NOMO-1 treated with dmso at 0.1 percent for 144 hours (cell line): Measurements from ENCODE around the gene SLC6A4.

Source experiments
- DNase-seq: peaks from one replicate; lab custom pipeline; 2025; ENCODE audit not compliant: unreplicated experiment; lab: John Stamatoyannopoulos, UW

SLC6A4 gene

DNA sequence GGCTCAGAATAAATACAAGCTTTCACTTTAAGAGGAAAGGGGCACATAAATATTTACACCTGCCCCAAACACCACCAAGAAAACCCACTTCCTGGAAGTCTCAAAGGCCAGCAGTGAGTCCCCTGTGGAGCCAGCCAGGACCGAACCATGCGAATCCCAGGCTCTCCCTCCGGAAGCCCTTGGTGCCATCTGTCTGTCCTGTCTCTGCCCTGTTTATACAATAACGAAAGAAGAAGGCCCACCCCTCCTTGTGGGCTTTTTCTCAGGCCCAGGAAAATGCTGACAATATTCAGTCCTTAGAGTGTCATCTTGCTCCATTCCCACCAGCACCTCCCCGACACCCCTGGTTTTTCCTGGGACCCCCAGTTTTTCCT lies 3.6 kb upstream of the SLC6A4 start:
- DNase-seq = no peak

DNA sequence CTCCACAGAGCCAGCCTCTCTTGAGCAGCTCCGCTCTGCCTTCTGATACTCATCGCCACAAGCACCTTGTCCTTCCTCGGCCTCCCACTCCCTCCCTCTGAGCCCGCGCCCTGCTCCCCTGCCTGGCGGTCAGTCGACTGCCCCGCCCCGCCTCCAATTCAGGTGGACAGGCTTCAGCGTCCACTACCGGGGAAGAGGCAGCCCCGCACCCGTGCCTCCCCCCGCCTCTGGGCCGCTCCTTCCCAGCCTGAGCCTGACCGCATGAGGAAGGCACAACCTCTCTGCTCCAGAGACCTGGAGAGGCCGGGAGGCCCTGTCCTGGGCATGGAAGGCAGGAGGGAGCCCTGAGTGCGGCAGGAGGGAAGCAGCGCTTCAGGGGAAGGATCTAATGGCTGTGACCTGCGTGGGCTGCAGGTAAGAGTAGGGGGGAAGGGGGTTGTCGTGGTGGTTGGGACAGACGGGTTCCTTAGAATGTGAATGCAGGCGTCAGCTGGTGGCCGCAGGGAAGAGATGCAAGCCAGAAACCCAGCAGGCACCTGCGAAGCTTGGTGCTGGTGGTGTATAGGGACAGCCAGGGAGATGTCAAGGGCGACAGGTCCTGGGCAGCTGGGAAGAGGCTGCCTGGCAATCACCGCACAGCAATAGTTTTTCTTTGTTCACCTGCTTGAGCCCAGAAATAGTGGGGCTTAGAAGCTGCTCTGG lies 3.0 kb upstream of the SLC6A4 start:
- DNase-seq = no peak

DNA sequence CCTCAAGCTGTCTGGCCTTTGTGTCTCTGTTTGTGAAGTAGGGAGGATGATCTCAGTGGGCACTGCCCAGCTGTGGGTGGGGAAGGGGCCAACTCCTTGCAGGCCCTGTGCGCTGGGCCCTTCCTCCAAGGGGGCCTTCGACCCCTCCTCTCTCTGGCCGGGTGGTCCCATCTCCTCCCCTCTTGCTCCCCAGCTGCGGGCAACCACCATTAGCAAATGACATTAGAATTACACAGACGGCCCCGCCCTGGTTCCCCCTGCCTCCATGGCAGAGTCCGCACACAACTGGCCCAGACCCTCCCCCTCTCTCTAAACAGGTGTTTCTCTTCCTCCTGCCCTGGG lies 2.5 kb upstream of the SLC6A4 start:
- no peak for DNase-seq

DNA sequence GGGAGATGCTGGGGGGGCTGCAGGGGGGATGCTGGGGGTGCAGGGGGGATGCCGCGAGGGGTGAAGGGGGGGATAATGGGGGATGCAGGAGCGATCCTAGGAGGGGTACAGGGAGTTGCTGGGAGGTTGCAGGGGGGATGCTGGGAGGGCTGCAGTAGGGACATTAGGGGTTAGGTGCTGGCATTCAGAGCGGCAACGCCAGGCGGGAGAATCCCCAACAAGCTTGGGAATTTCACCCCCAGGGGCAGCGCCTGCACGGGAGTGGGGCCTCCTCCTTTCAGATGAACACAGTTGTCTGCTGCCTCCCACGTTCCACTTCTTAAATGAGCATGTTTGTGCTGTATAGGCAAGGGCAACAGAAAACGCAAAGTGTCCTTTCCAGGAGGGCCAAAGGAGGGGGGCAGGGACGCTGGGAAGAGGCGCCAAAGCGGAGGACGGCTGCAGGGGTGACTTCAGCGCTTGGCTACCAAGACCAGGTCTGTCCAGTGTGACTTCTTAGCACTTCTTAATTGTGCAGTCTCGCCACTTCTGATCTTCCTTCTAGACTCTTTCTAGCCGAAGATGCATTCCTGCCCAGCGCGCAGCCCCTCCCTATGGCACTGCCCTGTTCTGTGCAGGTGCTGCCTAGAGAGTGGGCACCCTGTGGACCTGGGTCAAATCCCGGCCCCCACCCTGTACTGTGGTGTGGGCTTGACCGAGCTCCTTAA lies 2.0 kb upstream of the SLC6A4 start:
- DNase-seq = no peak

DNA sequence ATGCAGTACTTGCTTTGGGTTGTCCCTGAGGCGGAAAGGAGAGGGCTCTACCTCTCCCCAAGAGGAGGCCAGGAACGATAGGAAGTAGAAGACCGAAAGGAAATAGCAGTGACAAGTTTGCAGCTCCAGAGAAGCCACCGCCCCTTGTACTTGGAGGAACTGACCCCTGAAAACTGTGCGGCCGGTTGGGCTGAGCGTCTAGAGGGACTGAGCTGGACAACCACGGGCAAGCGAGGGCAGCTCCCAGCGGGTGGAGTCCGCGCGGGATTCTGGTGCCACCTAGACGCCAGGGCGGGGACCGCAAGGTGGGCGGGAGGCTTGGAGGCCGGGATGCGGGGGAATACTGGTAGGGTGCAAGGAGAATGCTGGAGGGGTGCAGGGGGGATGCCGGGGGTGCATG lies 1.3 kb upstream of the SLC6A4 start:
- DNase-seq = no peak

DNA sequence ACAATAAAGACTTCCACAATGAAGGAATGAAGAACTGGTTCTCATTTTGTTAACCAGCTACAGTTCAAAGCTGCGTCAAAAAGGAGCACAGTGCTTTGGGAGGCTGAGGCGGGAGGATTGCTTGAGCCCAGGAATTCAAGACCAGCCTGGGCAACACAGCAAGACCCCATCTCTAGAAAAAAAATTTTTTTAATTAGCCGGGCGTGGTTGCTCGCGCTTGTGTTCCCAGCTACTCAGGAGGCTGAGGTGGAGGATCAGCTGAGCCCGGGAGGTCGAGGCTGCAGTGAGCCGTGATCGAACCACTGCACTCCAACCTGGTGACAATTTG lies 764 bp upstream of the SLC6A4 start:
- no peak for DNase-seq

DNA sequence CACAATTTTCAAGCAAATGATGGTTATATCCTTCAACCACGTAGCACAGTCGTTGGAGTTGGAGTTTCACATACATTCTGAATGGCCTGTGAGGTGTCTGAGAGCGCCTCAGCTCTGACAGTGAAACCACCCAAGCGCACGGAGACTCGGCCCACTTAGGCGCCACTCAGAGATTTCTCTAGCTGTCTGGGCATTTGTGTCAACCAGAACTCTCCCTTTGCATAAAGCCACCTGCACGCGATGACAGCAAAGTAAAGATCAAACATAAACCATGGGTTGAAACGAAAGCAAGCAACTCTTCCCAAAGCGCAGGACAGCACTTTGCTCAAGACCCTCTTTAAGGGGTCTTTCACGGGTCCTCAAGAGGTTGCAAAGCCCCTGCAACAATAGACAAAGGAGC lies 533 bp downstream of the SLC6A4 start:
- no peak for DNase-seq

DNA sequence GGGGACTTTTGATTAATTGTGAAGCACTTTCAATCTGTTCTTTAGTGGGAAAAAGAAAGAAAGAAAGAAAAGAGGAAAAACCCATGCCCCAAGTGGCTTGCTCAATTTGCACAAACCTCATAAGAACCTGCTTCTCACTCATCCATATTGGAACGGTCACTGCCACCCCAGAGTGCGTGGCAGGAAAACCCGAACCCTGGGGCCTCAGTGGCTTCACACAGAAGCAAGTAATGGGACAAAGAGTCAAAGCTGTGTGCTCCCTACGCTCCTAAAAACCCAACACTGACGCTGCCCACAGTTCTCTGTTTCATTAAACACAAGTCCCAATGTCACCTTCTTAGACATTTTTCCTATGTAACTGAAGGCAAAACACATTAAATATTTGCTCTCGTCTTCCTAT lies 1.2 kb downstream of the SLC6A4 start:
- DNase-seq = no peak

DNA sequence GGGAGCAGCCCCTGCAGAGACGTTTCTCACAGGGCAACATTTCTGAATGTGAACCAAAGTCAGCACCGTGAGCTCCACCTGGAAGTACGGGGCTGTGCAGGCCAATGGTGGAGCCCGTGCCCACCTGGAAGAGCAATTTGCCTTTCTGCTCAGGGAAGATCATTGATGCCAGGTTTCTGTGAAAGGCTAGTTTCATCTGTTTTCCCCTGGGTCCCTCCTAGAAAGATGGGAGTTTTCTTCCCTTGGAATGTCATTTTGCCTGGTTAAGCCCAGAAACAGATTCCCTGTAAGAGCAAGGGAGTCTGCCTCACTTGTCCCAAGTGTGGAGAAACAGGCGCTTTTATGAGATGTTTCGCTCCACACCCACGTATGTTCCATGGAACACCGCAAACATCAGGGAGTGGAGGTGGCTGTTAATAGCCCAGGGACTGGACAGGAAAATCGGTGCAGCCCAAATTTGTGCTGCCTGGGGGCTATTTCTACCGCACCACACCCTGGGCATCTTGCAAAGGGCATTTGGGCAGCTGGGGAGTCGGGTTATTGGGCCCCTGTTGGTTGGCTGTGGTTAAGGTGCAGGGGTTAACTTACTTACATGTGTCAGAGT lies 2.6 kb downstream of the SLC6A4 start:
- DNase-seq = no peak

DNA sequence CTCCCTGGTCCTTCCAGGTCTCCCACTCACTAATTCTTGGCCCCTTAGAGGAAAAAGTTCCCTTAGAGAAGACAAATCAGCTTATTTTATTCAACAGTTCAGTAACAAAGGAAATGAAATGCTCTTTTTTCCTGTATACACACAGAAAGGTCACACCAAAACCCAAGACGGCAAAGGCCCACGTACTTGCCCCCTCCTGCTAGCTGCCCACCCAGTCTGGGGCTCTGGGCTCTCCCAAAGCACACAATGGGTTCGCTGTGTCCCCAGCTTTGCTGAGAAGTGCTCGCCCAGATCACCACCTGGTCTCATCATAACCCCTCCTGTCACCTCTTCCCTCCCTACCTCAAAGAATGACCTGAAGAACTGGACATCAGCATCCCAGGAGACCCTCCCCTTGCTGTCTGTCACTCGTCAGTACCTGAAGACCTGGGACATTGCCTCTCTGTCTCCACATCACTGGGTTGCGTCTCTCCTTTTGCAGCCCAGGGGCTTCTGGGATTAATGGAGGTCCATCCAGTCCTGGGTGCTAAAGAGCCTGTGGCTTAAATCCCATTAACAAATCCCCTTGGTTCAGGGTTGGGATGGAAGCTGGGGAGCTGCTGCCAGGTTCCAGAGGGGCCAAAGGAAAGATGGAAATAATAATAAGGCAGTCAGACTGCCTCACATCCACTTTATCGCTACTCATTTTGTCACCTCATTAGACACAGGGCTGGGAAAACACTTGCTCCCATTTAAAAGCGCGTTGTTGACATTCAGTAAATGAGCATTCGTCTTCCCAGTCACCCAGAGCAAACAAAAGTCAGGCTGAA lies 3.3 kb downstream of the SLC6A4 start:
- no peak for DNase-seq

DNA sequence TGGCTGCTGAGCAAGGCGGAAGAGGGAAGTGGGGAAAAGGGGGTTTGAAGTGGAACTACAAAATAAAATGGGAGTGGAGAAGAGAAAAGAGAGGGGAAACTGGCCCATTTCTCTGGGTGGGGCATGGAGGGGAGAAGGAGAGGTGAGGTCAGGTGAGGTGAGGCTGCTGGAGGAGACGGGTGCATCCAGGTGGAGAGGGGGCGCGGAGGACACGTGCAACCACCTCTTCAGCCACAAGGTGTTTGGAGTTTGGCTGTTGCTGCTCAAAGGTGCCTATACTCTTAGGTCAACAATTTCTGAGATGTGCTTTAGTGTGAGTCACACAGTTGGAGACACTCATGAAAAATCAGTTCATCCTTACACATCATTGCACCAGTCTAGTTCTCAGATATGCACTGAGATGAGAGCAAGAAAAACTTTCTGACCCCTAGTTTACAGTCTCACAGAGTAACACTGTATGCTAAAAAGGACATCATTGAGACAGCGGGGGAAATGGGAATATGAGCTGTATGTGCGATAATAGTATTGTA lies 4.8 kb downstream of the SLC6A4 start:
- no peak for DNase-seq

DNA sequence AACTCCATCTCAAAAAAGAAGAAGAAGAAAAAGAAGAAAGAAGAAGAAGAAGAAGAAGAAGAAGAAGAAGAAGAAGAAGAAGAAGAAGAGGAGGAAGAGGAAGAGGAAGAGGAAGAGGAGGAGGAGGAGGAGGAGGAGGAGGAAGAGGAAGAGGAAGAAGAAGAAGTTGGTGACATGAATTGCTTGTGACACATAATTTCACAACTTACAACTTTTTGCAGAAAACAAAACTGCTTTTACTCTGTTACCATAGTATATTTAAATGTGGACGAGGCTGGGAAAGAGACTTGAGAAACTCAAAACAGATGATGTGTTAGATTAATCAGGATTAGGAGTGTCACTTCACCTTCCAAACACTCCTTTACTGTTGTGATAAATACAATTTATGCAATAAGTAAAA lies 5.5 kb downstream of the SLC6A4 start:
- DNase-seq = peak; percentile 7

DNA sequence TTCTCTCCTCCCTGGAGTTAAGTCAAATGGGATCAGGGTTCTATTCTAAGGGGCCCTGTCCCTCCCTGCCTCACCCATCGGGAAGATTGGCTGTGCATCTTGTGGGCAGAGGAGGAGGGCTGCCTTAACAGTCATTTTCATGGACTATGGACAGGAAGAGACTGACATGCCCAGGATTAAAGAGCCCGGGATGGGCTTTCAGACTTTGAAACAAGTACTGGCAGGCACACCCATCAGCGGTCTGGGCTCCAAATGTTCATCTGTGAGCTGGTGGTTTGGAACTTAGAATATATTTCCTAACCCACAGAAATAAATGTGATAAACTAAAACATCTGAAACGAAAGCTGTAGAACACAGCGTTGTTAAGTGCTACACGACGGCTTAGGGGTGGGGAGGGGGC lies 6.5 kb downstream of the SLC6A4 start:
- no peak for DNase-seq

DNA sequence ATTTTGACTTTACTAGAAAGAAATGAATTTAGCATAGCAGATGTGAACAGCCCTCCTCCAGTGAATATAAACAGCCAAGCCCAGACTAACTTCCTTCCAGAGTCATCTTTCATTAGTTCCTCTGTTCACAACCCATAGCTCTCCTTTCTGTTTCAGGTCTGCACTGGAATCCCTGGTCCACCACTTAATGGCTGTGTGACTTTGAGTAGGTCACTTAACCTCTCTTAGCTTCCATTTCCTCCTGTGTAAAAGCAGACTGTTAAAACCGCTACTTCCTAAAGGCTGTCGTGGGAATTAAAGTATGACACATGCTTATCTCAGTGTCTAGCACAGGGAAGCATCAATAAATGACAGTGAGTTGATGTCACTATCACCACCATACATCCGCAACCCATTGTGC lies 7.5 kb downstream of the SLC6A4 start:
- no peak for DNase-seq

DNA sequence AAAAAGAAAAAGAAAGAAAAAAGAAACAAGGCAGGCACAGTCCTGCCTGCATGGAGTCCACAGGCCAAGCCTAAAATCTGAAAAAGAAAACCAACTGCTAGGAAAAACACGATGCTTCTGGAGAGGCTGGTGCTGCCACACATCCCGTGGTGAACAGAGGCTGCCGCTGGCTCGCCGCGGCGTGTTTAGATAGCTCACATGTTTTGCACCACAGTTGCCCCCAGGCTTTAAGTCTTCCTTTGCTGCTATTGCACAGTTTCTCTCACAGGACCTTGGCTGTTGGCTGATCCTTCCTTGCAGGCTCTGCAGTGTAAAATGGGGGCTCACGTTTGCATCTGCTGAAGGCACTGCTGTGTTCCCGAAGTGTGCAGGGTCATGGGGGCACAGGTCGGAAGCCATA lies 8.6 kb downstream of the SLC6A4 start:
- no peak for DNase-seq

DNA sequence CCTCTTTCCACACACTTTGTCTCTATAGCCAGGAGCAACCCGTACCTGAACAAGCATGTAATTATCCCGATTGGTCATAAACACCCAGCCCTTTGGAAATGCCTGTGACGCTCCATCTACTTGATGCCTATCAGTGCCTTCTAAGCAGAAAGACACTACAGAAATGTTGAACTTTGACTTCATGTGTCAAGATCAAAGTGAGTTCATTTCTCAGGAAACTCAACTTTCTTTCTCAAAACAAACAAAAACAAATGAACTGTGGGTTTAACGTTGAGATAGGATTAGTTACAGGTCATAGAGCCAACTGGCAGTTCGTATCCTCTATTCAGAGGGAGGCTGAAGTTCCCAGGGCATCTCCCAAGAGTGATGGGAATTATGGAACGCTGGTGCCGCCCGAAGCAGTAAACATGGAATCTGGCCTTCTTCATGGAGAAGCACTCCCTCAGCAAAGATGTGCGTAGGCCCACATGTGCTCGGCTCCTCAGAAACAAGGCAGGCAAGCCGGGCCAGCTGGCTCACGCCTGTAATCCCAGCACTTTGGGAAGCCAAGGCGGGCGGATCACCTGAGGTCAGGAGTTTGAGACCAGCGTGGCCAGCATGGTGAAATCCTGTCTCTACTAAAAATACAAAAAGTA lies 9.5 kb downstream of the SLC6A4 start:
- DNase-seq = no peak

DNA sequence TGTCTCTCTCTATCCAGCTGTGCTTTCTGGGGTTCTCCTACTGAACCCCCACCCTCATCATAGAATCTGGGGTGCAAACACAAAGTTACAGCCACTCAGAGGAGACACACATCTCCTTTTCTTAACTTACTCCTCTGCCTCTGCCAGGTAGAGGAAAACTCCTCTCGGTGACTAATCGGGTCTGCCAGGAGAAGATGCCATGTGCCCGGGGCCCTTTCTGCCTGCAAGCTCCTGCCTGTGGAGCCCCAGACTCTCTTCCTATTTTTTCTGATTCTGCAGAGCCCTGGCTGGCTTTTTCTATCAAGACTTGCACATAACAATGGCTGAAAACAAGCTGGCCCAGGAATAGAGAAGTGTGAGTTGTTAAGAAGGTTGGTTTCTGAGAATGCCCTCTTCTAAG lies 10.4 kb downstream of the SLC6A4 start:
- DNase-seq = peak; percentile 19

DNA sequence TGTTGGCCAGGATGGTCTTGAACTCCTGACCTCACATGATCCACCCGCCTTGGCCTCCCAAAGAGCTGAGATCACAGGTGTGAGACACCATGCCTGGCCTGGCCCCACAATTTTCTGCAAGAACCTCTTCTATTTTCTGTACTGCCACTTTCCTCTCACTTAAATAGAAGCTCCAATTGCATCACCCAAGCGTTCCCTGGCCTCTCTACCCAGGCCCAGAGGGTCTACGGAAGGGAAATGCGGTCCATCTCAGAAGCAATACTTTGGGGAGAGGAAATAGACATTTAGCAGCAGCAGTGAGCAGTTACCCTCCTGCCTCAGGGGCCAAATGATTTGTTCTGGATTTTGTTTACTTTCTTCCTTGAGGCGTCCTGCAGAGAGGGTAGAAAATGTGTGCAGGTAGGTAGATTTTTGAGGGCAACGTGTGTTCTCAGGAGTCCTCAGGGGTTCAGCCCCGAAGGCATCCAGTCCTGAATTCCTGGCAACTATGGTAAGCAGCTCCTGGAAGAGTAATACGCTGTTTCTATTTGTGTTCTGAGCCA lies 11.0 kb downstream of the SLC6A4 start:
- peak; percentile 30 for DNase-seq

DNA sequence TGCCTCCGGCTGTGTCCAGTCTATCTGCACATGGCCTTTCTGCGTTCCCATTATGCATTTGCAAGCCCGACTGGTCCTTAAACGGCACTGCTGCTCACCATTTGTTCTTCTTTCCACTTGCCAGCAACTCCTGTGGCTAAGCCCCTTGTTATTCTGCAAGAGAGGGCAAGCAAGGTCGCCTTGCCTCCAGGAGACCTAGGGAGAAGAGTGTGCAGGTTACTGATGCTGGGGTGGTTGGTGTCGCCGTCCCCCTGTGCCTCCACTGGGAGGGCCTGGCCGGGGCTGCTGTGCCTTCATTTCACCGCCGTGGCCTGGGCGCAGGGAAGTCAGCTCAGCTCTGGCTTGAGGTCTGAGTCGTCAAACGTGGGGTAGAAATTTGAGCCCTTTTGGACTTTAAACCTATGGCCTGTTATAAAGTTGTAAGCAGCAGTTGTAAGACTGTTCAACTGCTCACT lies 12.7 kb downstream of the SLC6A4 start:
- DNase-seq = no peak

DNA sequence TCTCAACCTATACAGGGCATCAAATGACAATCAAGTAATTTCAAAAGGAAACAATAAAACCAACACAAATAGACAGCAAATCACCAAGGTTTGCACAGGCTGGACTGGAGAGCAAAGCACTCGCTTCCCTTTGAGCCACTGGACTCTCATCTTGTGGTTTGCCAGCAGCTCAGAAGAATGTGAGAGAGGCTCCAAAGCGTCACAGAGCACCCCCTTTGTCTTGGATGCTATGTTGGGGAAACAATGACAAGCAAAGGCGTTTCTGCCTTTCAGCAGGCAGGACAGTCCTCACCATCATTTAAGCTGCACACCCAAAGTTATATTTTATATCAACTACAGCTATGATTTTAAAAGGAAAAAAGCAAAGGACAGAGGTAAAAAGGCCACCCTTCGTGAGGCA lies 13.2 kb downstream of the SLC6A4 start:
- no peak for DNase-seq

DNA sequence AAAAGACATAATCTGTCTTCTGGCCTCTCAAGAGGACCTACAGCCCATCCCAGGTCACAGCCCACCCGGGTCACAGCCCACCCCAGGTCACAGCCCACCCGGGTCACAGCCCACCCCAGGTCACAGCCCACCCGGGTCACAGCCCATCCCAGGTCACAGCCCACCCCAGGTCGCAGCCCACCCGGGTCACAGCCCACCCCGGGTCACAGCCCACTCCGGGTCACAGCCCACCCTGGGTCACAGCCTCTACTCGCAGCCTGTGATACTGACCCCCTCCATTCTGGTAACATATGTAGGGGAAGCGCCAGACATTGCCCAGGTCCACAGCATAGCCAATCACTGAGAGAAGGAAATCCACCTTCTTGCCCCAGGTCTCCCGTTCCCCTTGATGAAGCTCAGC lies 14.2 kb downstream of the SLC6A4 start:
- DNase-seq = no peak
